Progenitor cell of endocrine pancreas (in vitro differentiated cells): Measurements from ENCODE around the gene STARD9. TPM values are rescaled to one million over a fixed set of nuclear protein-coding genes. Genes with fewer than 3 reads are reported as not detected.

ENCODE experiments used
- total RNA-seq: library from RNA; stranded (reverse); gene quantifications from 2 replicates; pipeline ENCODE4 v1.2.1, GENCODE V29; 2021

The STARD9 gene
- total RNA-seq, 1 donor from 2014 or later, result 1.8 TPM

Other genes starting within 250 kb of the STARD9 start
- 2.9 and 3.7 TPM in 2 replicates for gene CAPN3, start 216.1 kb upstream of the STARD9 start, total RNA-seq
- 47.5 and 52.4 TPM in 2 replicates for gene ZNF106, start 84.5 kb upstream of the STARD9 start, total RNA-seq
- gene SNAP23, start 80.0 kb upstream of the STARD9 start, total RNA-seq, result 57.4 and 67.4 TPM in 2 replicates
- gene LRRC57, start 26.8 kb upstream of the STARD9 start, total RNA-seq, result 27.0 and 27.6 TPM in 2 replicates
- 22.0 and 24.2 TPM in 2 replicates for gene HAUS2, start 26.8 kb upstream of the STARD9 start, total RNA-seq
- gene CDAN1, start 161.5 kb downstream of the STARD9 start, total RNA-seq, result 36.4 and 46.1 TPM in 2 replicates